HG03575 (cell line): ENCODE results near the gene FBXL17.
"Not testable (repeated sequence)": the region's sequence is repeated elsewhere in the genome, so short reads cannot be mapped to it uniquely, and the experiment has no call there.

ENCODE experiments used
- ATAC-seq: cut with Tn5 transposase; IDR thresholded peaks from one replicate; pipeline ENCODE4 v1.9.1; 2021; ENCODE audit not compliant: unreplicated experiment, insufficient number of reproducible peaks, low FRiP score; ENCODE audit errors: extremely low read depth

Gene FBXL17

GRCh38 chr5:108381954-108382783 is at the start of gene FBXL17:
Gene FBXL17, minus strand, starts transcription at chr5:108382098.
- peak; percentile 70 for ATAC-seq

GRCh38 chr5:108430931-108431608 is 49.2 kb upstream of the FBXL17 start:
- no peak for ATAC-seq

DNA sequence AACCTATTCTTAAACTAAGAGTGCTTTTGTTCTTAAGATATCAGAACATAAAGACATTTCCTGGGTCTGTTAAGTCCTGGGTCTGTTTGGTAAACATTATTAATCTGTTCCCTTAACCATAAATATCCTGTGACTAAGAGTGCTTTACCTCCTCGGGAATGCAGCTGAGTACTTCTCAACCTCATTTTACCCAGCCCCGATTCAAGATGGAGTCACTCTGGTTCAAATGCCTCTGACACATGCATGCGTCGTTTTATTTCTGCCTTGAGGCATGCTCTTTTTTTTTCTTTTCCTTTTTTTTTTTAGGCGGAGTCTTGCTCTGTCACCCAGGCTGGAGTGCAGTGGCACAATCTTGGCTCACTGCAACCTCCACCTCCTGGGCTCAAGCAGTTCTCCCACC is 39.8 kb upstream of the FBXL17 start:
- ATAC-seq = no peak

DNA sequence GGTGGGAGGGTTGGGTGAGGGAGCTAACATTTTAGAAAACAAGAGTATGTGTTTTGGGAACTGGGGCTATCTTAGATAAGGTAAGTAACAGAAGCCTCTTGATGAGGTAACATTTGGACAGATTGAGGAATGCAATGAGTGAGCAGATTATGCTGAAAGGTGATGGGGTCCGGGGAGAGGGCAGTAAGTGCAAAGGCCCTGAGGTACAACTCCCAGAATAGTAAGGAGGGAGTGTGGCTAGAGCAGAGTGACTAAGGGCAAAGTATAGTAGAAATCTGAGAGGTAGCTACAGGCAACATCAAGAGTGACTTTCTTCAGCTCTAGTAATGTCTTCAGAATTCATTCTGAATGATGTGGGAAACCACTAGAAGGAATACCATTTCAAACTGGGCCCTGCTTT is 38.9 kb upstream of the FBXL17 start:
- ATAC-seq = no peak

DNA sequence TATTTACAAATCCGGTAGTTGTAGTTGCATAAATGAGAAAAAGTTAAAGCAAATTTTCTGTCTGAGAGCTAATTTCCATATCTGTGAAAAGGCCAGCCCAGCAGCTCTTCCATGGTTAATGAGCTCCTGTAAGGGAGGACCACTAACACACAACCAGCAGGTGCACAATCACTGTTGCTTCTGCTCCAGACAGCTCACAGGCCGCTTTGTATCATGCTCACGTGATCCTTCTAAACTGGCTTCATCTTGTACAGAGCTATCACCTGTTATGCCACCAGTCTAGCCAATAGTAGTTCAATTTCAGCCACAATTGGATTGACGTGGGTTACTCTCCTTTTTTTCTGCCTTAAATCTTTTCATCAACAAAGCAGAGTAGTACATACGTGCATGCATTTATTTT is 38.3 kb upstream of the FBXL17 start:
- no peak for ATAC-seq

GRCh38 chr5:108418197-108418596 is 36.3 kb upstream of the FBXL17 start:
- ATAC-seq = no peak

DNA sequence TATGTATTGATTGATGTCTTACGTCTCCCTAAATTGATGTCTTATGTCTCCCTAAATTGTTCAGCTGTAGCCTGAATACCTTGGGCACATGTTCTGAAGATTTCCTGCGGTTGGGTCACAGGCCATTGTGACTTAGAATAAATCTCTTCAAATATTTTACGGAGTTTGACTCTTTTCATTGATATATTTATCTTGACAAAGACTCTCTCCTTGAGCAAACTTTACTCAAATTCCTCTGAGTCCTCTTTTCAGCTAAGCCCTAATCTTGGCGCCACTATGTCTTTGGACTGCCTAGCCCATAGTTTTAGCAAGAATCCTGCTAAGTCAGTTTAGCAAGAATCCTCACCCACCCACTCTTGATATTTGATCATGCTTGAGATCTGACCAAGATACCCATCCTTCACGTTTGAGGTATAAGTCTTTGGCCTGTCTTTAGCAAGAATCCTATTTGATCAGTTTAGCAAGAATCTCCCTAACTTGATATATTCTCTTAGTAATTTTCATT is 35.3 kb upstream of the FBXL17 start:
- ATAC-seq = no peak

GRCh38 chr5:108415726-108416125 is 33.8 kb upstream of the FBXL17 start:
- no peak for ATAC-seq

- no peak for ATAC-seq
Measured at GRCh38 chr5:108409786-108410185, 27.9 kb upstream of the FBXL17 start.

DNA sequence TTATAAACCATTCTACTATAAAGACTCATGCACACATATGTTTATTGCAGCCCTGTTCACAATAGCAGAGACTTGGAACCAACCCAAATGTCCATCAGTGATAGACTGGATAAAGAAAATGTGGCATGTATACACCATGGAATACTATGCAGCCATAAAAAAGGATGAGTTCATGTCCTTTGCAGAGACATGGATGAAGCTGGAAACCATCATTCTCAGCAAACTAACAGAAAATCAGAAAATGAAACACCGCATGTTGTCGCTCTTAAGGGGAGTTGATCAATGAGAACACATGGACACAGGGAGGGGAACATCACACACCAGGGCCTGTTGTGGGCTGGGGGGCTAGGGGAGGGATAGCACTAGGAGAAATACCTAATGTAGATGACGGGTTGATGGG is 23.3 kb upstream of the FBXL17 start:
- not testable (repeated sequence) for ATAC-seq

DNA sequence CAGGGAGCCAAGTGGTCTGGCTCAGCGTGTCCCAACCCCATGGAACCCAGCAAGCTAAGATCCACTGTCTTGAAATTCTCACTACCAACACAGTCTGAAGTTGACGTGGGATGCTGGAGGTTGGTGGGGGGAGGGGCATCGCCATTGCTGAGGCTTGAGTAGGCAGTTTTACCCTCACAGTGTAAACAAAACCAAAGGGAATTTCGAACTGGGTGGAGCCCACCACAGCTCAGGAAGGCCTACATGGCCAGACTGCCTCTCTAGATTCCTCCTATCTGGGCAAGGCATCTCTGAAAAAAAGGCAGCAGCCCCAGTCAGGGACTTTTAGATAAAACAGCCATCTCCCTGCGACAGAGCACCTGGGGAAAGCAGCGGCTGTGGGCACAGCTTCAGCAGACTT is 17.1 kb upstream of the FBXL17 start:
- no peak for ATAC-seq

GRCh38 chr5:108396837-108397236 is 14.9 kb upstream of the FBXL17 start:
- not testable (repeated sequence) for ATAC-seq

DNA sequence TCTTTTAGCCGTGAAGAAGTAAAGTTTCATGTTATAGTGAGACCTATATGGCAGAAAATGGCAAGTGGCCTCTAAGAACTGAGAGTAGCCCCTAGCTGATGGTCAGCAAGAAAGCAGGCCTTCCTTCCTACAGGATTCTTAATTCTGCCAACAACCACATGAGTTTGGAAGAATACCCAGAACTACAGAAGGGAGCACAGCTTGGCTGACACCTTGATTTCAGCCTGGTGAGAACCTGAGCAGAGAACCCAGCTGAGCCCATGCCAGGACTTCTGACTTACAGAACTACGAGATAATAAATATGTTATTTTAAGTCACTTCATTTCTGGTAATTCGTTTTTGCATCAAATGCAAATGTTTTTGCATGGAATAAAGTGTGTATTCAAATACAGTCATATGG is 5.9 kb upstream of the FBXL17 start:
- ATAC-seq = no peak

DNA sequence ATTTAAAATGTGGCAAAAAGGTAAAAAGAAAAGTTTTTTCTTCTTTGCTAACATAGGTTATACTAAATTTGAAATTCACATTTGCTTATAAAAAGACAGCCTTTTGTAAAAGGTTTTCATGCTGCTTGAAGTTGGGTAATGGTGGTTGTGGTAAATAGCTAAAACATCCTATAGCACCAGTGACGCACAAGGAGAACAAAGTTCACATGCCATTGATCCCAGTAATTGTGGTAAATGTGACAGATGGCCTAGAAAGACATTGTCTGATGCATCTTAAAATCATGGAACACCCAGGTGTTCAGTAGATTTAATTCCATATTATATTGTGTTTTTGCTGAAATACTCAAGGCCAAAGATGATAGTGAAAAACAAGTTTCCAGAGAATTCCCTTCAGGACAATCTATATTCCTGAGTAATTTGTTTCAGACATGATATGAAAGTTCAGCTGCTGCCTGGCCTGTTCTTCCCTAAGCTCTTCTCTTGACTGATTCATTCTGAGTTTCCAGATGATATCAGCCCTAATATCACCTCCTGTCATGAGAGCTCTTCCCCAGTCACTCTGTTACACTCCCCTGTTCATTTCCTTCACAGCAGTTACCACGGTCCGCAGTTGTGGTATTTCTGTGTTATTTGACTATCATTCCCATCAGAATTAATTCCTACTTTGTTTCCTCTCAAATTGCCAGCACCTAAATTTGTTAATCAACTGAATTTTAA is 4.6 kb upstream of the FBXL17 start:
- ATAC-seq = no peak

- no peak for ATAC-seq
Measured at GRCh38 chr5:108384741-108385140, 2.8 kb upstream of the FBXL17 start.

GRCh38 chr5:108382784-108383330 is 959 bp upstream of the FBXL17 start:
- ATAC-seq = peak; percentile 3

DNA sequence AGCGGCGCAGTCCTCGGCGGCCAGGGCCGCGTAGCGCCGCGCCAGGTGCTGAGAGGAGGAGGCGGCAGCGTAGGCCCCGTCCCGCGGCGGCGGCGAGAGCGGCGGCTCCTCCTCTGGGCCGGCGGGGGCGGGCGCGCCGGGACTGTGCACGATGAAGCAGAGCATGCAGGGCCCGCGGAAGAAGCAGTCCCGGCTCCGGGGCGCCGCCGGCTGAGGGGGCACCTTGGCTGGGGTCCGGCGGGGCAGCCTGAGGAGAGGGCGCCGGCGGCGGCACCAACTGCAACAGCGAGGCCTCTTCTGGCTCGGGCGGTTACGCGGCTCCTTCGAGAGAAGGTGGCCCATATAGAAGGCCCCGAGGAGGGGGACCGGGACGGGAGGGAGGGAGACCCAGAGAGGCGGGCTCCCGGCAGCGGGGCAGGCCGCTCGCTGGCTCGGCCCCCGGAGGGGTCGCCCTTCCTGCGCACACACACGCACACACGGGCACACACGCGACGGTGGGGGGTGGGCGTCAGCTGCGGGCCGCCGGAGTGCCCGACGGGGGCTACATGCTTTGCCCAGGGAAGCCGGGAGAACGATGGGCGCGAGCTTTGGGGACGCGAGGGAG is 446 bp downstream of the FBXL17 start:
- ATAC-seq = no peak

DNA sequence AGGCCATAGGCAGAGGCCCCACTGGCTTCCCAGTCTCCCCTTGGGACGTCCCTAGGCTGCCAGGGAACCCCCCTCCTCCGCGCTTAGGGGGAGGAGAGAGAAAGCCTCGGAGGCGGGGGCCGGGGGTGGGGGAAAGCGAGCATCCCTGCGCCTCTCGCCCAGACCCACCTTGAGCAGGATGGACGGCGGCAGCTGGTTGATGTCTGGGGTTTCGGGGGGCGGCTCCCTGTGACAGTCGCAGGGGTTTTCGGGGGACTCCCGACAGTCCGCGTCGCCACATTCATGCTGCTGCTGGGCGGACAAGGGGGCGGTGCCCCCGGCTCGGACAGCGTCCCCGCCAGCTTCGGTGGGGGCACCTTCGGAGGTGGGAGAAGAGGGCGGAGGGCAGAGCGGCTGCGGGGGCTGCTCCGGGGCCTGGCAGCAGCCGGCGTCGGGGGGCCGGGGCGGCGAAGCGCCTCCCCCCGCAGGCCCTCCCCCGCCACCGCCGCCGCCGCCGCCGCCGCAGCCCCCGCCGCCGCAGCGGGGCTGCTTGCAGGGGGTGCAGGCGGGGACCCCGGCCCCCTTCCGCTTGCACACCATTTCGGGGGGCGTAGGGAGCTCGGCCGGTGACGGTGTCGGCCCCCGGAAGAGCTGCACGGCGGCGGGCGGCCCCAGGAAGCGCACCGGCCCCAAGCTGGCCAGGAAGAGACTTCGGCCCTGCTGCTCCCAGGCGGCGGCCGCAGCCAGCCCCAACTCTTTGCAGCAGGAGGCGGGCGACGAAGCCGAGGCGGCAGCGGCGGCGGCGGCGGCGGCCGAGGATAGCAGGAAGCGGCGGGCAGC is 1.2 kb downstream of the FBXL17 start:
- ATAC-seq = no peak
